ENCODE data around the gene GALK1. TPM values are rescaled to one million over a fixed set of nuclear protein-coding genes. Genes with fewer than 3 reads are reported as not detected.

GALK1 gene
- total and polyA plus RNA-seq, 2 of the 13 experiments (the other 11 are each of a cell fraction or from before 2014, with no cell fraction given), result 59.9 to 93.6 TPM

GRCh38 chr17:75753514-75754377, 11.2 kb downstream of the GALK1 start (continued):
- TF ChIP-seq IRF2 (CRISPR knock-in tag; IDR thresholded peaks at IDR 0.05), result no peak
- no peak; the same call in 1 of the 2 replicates for TF ChIP-seq ZNF121 (CRISPR knock-in tag; IDR thresholded peaks at IDR 0.05)
- TF ChIP-seq ZNF775 (CRISPR knock-in tag; IDR thresholded peaks at IDR 0.05; ENCODE audit: borderline replicate concordance), result no peak; the same call in 1 of the 2 replicates
- no peak for TF ChIP-seq GATA4 (IDR thresholded peaks at IDR 0.05; ENCODE audit: borderline replicate concordance, low read depth)
- TF ChIP-seq IRX3 (CRISPR knock-in tag; IDR thresholded peaks at IDR 0.05; ENCODE audit: borderline replicate concordance, low read depth), result peak; percentile 98
- TF ChIP-seq, protein P1, sequence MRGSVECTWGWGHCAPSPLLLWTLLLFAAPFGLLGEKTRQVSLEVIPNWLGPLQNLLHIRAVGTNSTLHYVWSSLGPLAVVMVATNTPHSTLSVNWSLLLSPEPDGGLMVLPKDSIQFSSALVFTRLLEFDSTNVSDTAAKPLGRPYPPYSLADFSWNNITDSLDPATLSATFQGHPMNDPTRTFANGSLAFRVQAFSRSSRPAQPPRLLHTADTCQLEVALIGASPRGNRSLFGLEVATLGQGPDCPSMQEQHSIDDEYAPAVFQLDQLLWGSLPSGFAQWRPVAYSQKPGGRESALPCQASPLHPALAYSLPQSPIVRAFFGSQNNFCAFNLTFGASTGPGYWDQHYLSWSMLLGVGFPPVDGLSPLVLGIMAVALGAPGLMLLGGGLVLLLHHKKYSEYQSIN (CRISPR knock-in tag; IDR thresholded peaks at IDR 0.05; ENCODE audit: borderline replicate concordance), result 0 out of 2 replicates have a peak, but pooled peaks have one; percentile 1
- TF ChIP-seq ZNF589 (CRISPR knock-in tag; conservative IDR thresholded peaks at IDR 0.05), result no peak
- TF ChIP-seq MTF2 (CRISPR knock-in tag; IDR thresholded peaks at IDR 0.05; ENCODE audit: borderline replicate concordance), result no peak
- TF ChIP-seq ZNF598 (CRISPR knock-in tag; IDR thresholded peaks at IDR 0.05; ENCODE audit: borderline replicate concordance), result no peak
- no peak for TF ChIP-seq NR2F6 (IDR thresholded peaks at IDR 0.05)
- TF ChIP-seq NR2F6 (CRISPR knock-in tag; IDR thresholded peaks at IDR 0.05), result peak; percentile 48; the same call in 1 of the 2 replicates
- TF ChIP-seq TFE3 (CRISPR knock-in tag; IDR thresholded peaks at IDR 0.05), result peak; percentile 92
- no peak for TF ChIP-seq PITX1 (CRISPR knock-in tag; IDR thresholded peaks at IDR 0.05)
- TF ChIP-seq MXD4 (CRISPR knock-in tag; IDR thresholded peaks at IDR 0.05), result no peak; the same call in 1 of the 2 replicates
- peak; percentile 83; the same call in 1 of the 2 replicates for TF ChIP-seq ZNF281 (CRISPR knock-in tag; IDR thresholded peaks at IDR 0.05; ENCODE audit: borderline replicate concordance)
- TF ChIP-seq RBAK (CRISPR knock-in tag; IDR thresholded peaks at IDR 0.05), result no peak
- TF ChIP-seq, protein P2, sequence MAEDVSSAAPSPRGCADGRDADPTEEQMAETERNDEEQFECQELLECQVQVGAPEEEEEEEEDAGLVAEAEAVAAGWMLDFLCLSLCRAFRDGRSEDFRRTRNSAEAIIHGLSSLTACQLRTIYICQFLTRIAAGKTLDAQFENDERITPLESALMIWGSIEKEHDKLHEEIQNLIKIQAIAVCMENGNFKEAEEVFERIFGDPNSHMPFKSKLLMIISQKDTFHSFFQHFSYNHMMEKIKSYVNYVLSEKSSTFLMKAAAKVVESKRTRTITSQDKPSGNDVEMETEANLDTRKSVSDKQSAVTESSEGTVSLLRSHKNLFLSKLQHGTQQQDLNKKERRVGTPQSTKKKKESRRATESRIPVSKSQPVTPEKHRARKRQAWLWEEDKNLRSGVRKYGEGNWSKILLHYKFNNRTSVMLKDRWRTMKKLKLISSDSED (CRISPR knock-in tag; IDR thresholded peaks at IDR 0.05), result no peak
- TF ChIP-seq NFYB (CRISPR knock-in tag; IDR thresholded peaks at IDR 0.05), result 0 out of 2 replicates have a peak, but pooled peaks have one; percentile 16
- TF ChIP-seq MIER3 (CRISPR knock-in tag; IDR thresholded peaks at IDR 0.05; ENCODE audit: borderline replicate concordance), result no peak
- no peak for TF ChIP-seq TAF1 (CRISPR knock-in tag; IDR thresholded peaks at IDR 0.05)
- no peak for TF ChIP-seq ZUFSP (CRISPR knock-in tag; IDR thresholded peaks at IDR 0.05; ENCODE audit: borderline replicate concordance)

Measured in HepG2 (cell line).